PC-9 (cell line): ENCODE results near the gene RMI2.

Source experiments
- EZH2 ChIP-seq: fragments of 200-600 bp; sonication (generic); IDR thresholded peaks from 2 replicates; pipeline ENCODE4 v1.8.0; 2017; ENCODE audit warnings: antibody characterized with exemption, low read depth
- TF ChIP-seq, protein P1 (sequence below): fragments of 200-600 bp; sonication (generic); conservative IDR thresholded peaks from 2 replicates; pipeline ENCODE4 v1.6.1; 2017; ENCODE audit warnings: mixed run types, antibody characterized with exemption, mild to moderate bottlenecking, moderate library complexity

GRCh38 chr16:11306381-11306780 is 38.9 kb upstream of the RMI2 start:
- TF ChIP-seq, protein P1, sequence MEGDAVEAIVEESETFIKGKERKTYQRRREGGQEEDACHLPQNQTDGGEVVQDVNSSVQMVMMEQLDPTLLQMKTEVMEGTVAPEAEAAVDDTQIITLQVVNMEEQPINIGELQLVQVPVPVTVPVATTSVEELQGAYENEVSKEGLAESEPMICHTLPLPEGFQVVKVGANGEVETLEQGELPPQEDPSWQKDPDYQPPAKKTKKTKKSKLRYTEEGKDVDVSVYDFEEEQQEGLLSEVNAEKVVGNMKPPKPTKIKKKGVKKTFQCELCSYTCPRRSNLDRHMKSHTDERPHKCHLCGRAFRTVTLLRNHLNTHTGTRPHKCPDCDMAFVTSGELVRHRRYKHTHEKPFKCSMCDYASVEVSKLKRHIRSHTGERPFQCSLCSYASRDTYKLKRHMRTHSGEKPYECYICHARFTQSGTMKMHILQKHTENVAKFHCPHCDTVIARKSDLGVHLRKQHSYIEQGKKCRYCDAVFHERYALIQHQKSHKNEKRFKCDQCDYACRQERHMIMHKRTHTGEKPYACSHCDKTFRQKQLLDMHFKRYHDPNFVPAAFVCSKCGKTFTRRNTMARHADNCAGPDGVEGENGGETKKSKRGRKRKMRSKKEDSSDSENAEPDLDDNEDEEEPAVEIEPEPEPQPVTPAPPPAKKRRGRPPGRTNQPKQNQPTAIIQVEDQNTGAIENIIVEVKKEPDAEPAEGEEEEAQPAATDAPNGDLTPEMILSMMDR: no peak
- no peak for TF ChIP-seq EZH2
